ENCODE results near the gene EFCAB3.

GRCh38 chr17:62381561-62381960 is 1.2 kb downstream of the EFCAB3 start:
- TF ChIP-seq, protein P1, sequence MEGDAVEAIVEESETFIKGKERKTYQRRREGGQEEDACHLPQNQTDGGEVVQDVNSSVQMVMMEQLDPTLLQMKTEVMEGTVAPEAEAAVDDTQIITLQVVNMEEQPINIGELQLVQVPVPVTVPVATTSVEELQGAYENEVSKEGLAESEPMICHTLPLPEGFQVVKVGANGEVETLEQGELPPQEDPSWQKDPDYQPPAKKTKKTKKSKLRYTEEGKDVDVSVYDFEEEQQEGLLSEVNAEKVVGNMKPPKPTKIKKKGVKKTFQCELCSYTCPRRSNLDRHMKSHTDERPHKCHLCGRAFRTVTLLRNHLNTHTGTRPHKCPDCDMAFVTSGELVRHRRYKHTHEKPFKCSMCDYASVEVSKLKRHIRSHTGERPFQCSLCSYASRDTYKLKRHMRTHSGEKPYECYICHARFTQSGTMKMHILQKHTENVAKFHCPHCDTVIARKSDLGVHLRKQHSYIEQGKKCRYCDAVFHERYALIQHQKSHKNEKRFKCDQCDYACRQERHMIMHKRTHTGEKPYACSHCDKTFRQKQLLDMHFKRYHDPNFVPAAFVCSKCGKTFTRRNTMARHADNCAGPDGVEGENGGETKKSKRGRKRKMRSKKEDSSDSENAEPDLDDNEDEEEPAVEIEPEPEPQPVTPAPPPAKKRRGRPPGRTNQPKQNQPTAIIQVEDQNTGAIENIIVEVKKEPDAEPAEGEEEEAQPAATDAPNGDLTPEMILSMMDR (IDR thresholded peaks at IDR 0.05; ENCODE audit: low read depth, low read length) = no peak
- no peak for TF ChIP-seq EZH2phosphoT487 (IDR thresholded peaks at IDR 0.05; ENCODE audit: low read depth)

All from OCI-LY3 (cell line).